ENCODE measurements around the gene NEU4. TPM values are rescaled to one million over a fixed set of nuclear protein-coding genes. Genes with fewer than 3 reads are reported as not detected.

Gene NEU4
- total and polyA plus RNA-seq, 9 of the 15 experiments (the other 6 are each of a cell fraction or from before 2014, with no cell fraction given): 0.01 to 0.40 TPM; not detected in 7

GRCh38 chr2:241802421-241803318 is 6.3 kb upstream of the NEU4 start (continued):
- TF ChIP-seq, protein P1, sequence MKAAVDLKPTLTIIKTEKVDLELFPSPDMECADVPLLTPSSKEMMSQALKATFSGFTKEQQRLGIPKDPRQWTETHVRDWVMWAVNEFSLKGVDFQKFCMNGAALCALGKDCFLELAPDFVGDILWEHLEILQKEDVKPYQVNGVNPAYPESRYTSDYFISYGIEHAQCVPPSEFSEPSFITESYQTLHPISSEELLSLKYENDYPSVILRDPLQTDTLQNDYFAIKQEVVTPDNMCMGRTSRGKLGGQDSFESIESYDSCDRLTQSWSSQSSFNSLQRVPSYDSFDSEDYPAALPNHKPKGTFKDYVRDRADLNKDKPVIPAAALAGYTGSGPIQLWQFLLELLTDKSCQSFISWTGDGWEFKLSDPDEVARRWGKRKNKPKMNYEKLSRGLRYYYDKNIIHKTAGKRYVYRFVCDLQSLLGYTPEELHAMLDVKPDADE (conservative IDR thresholded peaks at IDR 0.05; ENCODE audit: control insufficient read depth, low read depth, low read length): no peak
- TF ChIP-seq PTRF (tag; IDR thresholded peaks at IDR 0.05): no peak
- no peak for TF ChIP-seq MXD1 (CRISPR knock-in tag; IDR thresholded peaks at IDR 0.05; ENCODE audit: borderline replicate concordance, poor library complexity, severe bottlenecking)
- TF ChIP-seq BCL6 (CRISPR knock-in tag; IDR thresholded peaks at IDR 0.05): no peak
- no peak for TF ChIP-seq MXI1 (IDR thresholded peaks at IDR 0.05; ENCODE audit: low read depth, low read length)
- TF ChIP-seq ZBTB8A (IDR thresholded peaks at IDR 0.05; ENCODE audit: partially characterized antibody): no peak
- TF ChIP-seq BRD9 (IDR thresholded peaks at IDR 0.05; ENCODE audit: low read depth, partially characterized antibody): no peak
- TF ChIP-seq CCNT2 (IDR thresholded peaks at IDR 0.05; ENCODE audit: borderline replicate concordance, extremely low read depth, insufficient read length, low read depth, low read length): no peak
- TF ChIP-seq FOXK2 (conservative IDR thresholded peaks at IDR 0.05 in 1 of 2, IDR thresholded peaks at IDR 0.05 in 1 of 2; ENCODE audit: low read depth in 2 of 2): no peak
- TF ChIP-seq, protein P2, sequence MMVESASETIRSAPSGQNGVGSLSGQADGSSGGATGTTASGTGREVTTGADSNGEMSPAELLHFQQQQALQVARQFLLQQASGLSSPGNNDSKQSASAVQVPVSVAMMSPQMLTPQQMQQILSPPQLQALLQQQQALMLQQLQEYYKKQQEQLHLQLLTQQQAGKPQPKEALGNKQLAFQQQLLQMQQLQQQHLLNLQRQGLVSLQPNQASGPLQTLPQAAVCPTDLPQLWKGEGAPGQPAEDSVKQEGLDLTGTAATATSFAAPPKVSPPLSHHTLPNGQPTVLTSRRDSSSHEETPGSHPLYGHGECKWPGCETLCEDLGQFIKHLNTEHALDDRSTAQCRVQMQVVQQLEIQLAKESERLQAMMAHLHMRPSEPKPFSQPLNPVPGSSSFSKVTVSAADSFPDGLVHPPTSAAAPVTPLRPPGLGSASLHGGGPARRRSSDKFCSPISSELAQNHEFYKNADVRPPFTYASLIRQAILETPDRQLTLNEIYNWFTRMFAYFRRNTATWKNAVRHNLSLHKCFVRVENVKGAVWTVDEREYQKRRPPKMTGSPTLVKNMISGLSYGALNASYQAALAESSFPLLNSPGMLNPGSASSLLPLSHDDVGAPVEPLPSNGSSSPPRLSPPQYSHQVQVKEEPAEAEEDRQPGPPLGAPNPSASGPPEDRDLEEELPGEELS (CRISPR knock-in tag; IDR thresholded peaks at IDR 0.05; ENCODE audit: borderline replicate concordance): no peak

All from K562 (cell line).